IMR-90 (cell line): ENCODE data around the gene LEP. TPM values are rescaled to one million over a fixed set of nuclear protein-coding genes. Genes with fewer than 3 reads are reported as not detected.

Experiments used
- ATAC-seq: fragments of 200-7000 bp; cut with Tn5 transposase; 2 replicates; pipeline ENCODE4 v1.9.1; 2020; ENCODE audit warnings: low read depth, mild to moderate bottlenecking, moderate library complexity
- BruUV-seq: library from RNA; stranded (reverse); fragments of 400-500 nt; replicated peaks from 2 replicates; lab custom pipeline; 2021; lab: Mats Ljungman, UMichigan
- CTCF ChIA-PET: fragments of 300-600 bp; formaldehyde crosslinking; extraction: SDS; loops from one replicate; lab custom pipeline; 2021; ENCODE audit warnings: antibody characterized with exemption; lab: Yijun Ruan, JAX
- POLR2A ChIA-PET: fragments of 300-600 bp; sonication (Branson Sonifier 250); formaldehyde crosslinking; loops from one replicate; lab custom pipeline; 2022; ENCODE audit warnings: antibody characterized with exemption; ENCODE audit not compliant: unreplicated experiment; lab: Charles Lee
- DNase-seq: peaks from one replicate; pipeline ENCODE4 v3.0.0; 2013
- H2AFZ ChIP-seq: replicated peaks from 2 replicates; pipeline ENCODE3; 2013; ENCODE audit warnings: low read length, mild to moderate bottlenecking; ENCODE audit not compliant: poor library complexity
- H2AK5ac ChIP-seq: 2 replicates; pipeline ENCODE4 v1.6.1; 2013; ENCODE audit warnings: low read depth, low read length, inconsistent platforms
- H2AK9ac ChIP-seq: replicated peaks from 2 replicates; pipeline ENCODE3; 2013; ENCODE audit warnings: mild to moderate bottlenecking, low read depth, low read length, moderate library complexity; ENCODE audit not compliant: poor library complexity
- H2BK120ac ChIP-seq: 2 replicates; pipeline ENCODE4 v1.6.1; 2013; ENCODE audit warnings: low read depth, low read length, inconsistent platforms
- H2BK15ac ChIP-seq: 3 replicates; pipeline ENCODE4 v1.6.1; 2013; ENCODE audit warnings: low read depth, low read length, inconsistent platforms
- H2BK20ac ChIP-seq: 2 replicates; pipeline ENCODE4 v1.6.1; 2013; ENCODE audit warnings: low read depth, mild to moderate bottlenecking, inconsistent platforms, low read length, moderate library complexity
- H2BK5ac ChIP-seq: 2 replicates; pipeline ENCODE4 v1.6.1; 2013; ENCODE audit warnings: mild to moderate bottlenecking, low read depth, low read length, inconsistent platforms; ENCODE audit not compliant: poor library complexity, severe bottlenecking
- H3K14ac ChIP-seq: replicated peaks from 2 replicates; pipeline ENCODE4 v1.6.1; 2013; ENCODE audit warnings: low read depth, low read length, inconsistent platforms
- H3K18ac ChIP-seq: 2 replicates; pipeline ENCODE4 v1.6.1; 2013; ENCODE audit warnings: low read depth, low read length, control low read depth
- H3K23ac ChIP-seq: 2 replicates; pipeline ENCODE4 v1.6.1; 2013; ENCODE audit warnings: low read depth, low read length, inconsistent platforms
- H3K27ac ChIP-seq: 2 replicates; pipeline ENCODE4 v1.5.1; 2013; ENCODE audit warnings: mild to moderate bottlenecking, control low read depth, low read length; ENCODE audit not compliant: insufficient read depth
- H3K27me3 ChIP-seq: 2 replicates; pipeline ENCODE4 v1.6.1; 2013; ENCODE audit warnings: low read length; ENCODE audit not compliant: control insufficient read depth, insufficient read depth
- H3K36me3 ChIP-seq: 2 replicates; pipeline ENCODE4 v1.6.1; 2013; ENCODE audit warnings: low read length, mixed read lengths; ENCODE audit not compliant: control insufficient read depth, insufficient read depth
- H3K4ac ChIP-seq: 2 replicates; pipeline ENCODE4 v1.6.1; 2013; ENCODE audit warnings: low read depth, low read length, inconsistent platforms
- H3K4me1 ChIP-seq: 2 replicates; pipeline ENCODE4 v1.6.1; 2013; ENCODE audit warnings: low read length, mixed read lengths; ENCODE audit not compliant: control insufficient read depth, insufficient read depth
- H3K4me2 ChIP-seq: 2 replicates; pipeline ENCODE4 v1.6.1; 2013; ENCODE audit warnings: low read depth, mild to moderate bottlenecking, control low read depth, low read length, moderate library complexity
- H3K4me3 ChIP-seq: 2 replicates; pipeline ENCODE4 v1.5.1; 2013; ENCODE audit warnings: low read depth, mild to moderate bottlenecking, control low read depth, low read length, moderate library complexity; ENCODE audit not compliant: insufficient read depth
- H3K56ac ChIP-seq: 2 replicates; pipeline ENCODE4 v1.6.1; 2013; ENCODE audit warnings: low read length, inconsistent platforms; ENCODE audit not compliant: insufficient read depth; ENCODE audit errors: extremely low read depth
- H3K79me1 ChIP-seq, 2 experiments: 2 replicates each; pipeline ENCODE4 v1.6.1; 2013; ENCODE audit warnings: low read length in 2 of 2, inconsistent platforms in 1 of 2, low read depth in 1 of 2
- H3K9ac ChIP-seq: 2 replicates; pipeline ENCODE4 v1.6.1; 2013; ENCODE audit warnings: low read depth, low read length, control low read depth
- H3K9me1 ChIP-seq: 2 replicates; pipeline ENCODE4 v1.6.1; 2013; ENCODE audit warnings: low read length, inconsistent platforms; ENCODE audit not compliant: insufficient read depth
- H3K9me3 ChIP-seq: 2 replicates; pipeline ENCODE4 v1.6.1; 2013; ENCODE audit warnings: low read length; ENCODE audit not compliant: control insufficient read depth, insufficient read depth
- H4K20me1 ChIP-seq: 2 replicates; pipeline ENCODE4 v1.6.1; 2013; ENCODE audit warnings: low read length, inconsistent platforms; ENCODE audit not compliant: insufficient read depth
- H4K5ac ChIP-seq: 2 replicates; pipeline ENCODE4 v1.6.1; 2013; ENCODE audit warnings: mild to moderate bottlenecking, low read depth, low read length, control low read depth
- H4K8ac ChIP-seq, 2 experiments: 2 replicates each; pipeline ENCODE4 v1.6.1; 2013; ENCODE audit warnings: low read depth in 2 of 2, low read length in 2 of 2, control low read depth in 1 of 2, inconsistent platforms in 1 of 2
- H4K91ac ChIP-seq: 2 replicates; pipeline ENCODE4 v1.6.1; 2013; ENCODE audit warnings: low read depth, low read length, inconsistent platforms; ENCODE audit not compliant: insufficient read depth
- BHLHE40 ChIP-seq: fragments of 150-350 bp; IDR thresholded peaks from 2 replicates; pipeline ENCODE4 v1.6.1; 2016; ENCODE audit warnings: mild to moderate bottlenecking, low read depth, low read length
- CEBPB ChIP-seq: IDR thresholded peaks from 2 replicates; pipeline ENCODE4 v1.6.1; 2012; ENCODE audit warnings: low read depth, low read length, improper control_type of control experiment
- CHD1 ChIP-seq: IDR thresholded peaks from 2 replicates; pipeline ENCODE4 v1.6.1; 2012; ENCODE audit warnings: low read depth, low read length, improper control_type of control experiment
- FOS ChIP-seq: fragments of 150-350 bp; IDR thresholded peaks from 2 replicates; pipeline ENCODE4 v1.6.1; 2016; ENCODE audit warnings: low read depth, low read length
- MAFK ChIP-seq: IDR thresholded peaks from 2 replicates; pipeline ENCODE4 v1.6.1; 2012; ENCODE audit warnings: low read depth, low read length, improper control_type of control experiment
- MAZ ChIP-seq: IDR thresholded peaks from 2 replicates; pipeline ENCODE4 v1.6.1; 2012; ENCODE audit warnings: low read depth, mild to moderate bottlenecking, low read length, improper control_type of control experiment, moderate library complexity, borderline replicate concordance
- MXI1 ChIP-seq: IDR thresholded peaks from 2 replicates; pipeline ENCODE4 v1.6.1; 2012; ENCODE audit warnings: low read depth, mild to moderate bottlenecking, low read length, moderate library complexity, borderline replicate concordance
- NFE2L2 ChIP-seq: fragments of 150-350 bp; IDR thresholded peaks from 2 replicates; pipeline ENCODE4 v1.6.1; 2016; ENCODE audit warnings: low read depth, mild to moderate bottlenecking, low read length
- POLR2A ChIP-seq: IDR thresholded peaks from 2 replicates; pipeline ENCODE4 v1.6.1; 2012; ENCODE audit warnings: mild to moderate bottlenecking, low read depth, low read length
- RAD21 ChIP-seq: IDR thresholded peaks from 2 replicates; pipeline ENCODE4 v1.6.1; 2012; ENCODE audit warnings: low read length, improper control_type of control experiment
- RCOR1 ChIP-seq: IDR thresholded peaks from 2 replicates; pipeline ENCODE4 v1.6.1; 2012; ENCODE audit warnings: mild to moderate bottlenecking, low read length, improper control_type of control experiment; ENCODE audit not compliant: insufficient replicate concordance
- RFX5 ChIP-seq: IDR thresholded peaks from 2 replicates; pipeline ENCODE4 v1.8.0; 2012; ENCODE audit warnings: low read depth, mild to moderate bottlenecking, low read length, moderate library complexity
- SMC3 ChIP-seq: fragments of 150-350 bp; IDR thresholded peaks from 2 replicates; pipeline ENCODE4 v1.6.1; 2016; ENCODE audit warnings: low read depth, mild to moderate bottlenecking, antibody characterized with exemption, low read length, moderate library complexity
- WGBS, 2 experiments: methylation state at CpG; one replicate each; pipeline versions ENCODE4 v1.1.5 to v1.1.7; 2013; ENCODE audit warnings: missing lambda C conversion rate in 2 of 2; ENCODE audit not compliant: insufficient read length in 1 of 2; ENCODE audit errors: extremely low coverage in 2 of 2; 5-methylcytosine and 5-hydroxymethylcytosine counted together
- dilution Hi-C: fragments of 300-500 bp; cut with HindIII; formaldehyde crosslinking; loops from one replicate; pipeline ENCODE4 v1.14.3; 2018; ENCODE audit warnings: low sequenced_read_pairs; ENCODE audit not compliant: unreplicated experiment
- in situ Hi-C: fragments of 300-500 bp; cut with MboI; formaldehyde crosslinking; loops from 3 replicates; pipeline ENCODE4 v1.14.3; 2019; ENCODE audit warnings: low sequenced_read_pairs, inconsistent platforms, mixed read lengths
- intact Hi-C: fragments of 100-400 bp; cut with micrococcal nuclease; formaldehyde crosslinking; loops from 2 replicates; pipeline ENCODE4 v1.10.0; 2022
- polyA plus RNA-seq, 3 experiments: library from polyadenylated mRNA; depleted of rRNA; stranded (reverse); fragments of >200 nt; gene quantifications; 2 replicates each; pipeline ENCODE4 v1.2.3, GENCODE V29; 2012; ENCODE audit warnings: low replicate concordance in 1 of 3
- total RNA-seq: library from RNA; depleted of rRNA; stranded (reverse); fragments of >200 nt; gene quantifications from 2 replicates; pipeline ENCODE4 v1.2.3, GENCODE V29; 2012
- TF ChIP-seq, protein P1 (sequence below): fragments of 150-350 bp; IDR thresholded peaks from 2 replicates; pipeline ENCODE4 v1.6.1; 2017; ENCODE audit warnings: mild to moderate bottlenecking, antibody characterized with exemption, low read length, low read depth
- TF ChIP-seq, protein P2 (sequence below): conservative IDR thresholded peaks from 2 replicates; pipeline ENCODE4 v1.5.1; 2012; ENCODE audit warnings: mild to moderate bottlenecking, low read depth, low read length, improper control_type of control experiment
- TF ChIP-seq, protein P3 (sequence below): fragments of 150-350 bp; IDR thresholded peaks from 2 replicates; pipeline ENCODE4 v1.6.1; 2016; ENCODE audit warnings: low read depth, mild to moderate bottlenecking, low read length, moderate library complexity, borderline replicate concordance

Gene LEP
- total and polyA plus RNA-seq, 2 of the 4 experiments (the other 2 are of a cell fraction), result not detected

DNA sequence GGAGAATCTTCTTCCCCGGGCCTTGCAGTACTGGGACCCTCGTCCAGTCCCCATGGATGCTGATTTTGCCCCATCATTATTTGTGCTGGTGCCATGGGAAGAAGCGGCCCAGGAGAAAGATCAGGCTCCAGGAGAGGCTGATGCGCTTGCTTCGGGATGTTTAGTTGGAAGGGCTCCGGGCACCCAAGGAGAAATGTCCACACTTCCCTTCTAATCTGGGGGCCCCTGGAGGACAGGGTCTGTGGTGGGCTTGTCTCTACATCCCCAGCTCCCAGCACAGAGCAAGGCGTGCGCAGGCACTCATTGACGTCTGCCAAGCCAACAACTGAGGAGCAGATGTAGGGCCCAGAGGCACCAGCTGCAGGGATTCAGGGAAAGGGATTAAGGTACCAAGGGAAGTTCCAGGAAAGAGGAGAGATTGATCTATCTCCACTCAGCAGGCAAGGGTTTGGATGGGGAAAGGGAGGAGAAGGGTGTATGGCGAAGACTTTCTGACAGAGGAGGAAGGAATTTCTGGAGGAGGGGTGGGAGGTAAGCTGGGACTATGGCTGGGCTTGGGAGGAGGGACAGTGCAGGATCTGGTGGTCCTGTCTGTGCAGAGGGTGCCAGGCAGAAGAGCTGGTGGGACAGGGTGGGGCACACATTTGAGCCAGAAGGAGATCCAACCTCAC, 38.7 kb upstream of the LEP start:
- Histone ChIP-seq H4K20me1 (no peaks in the 10 kb centered on the region), H3K79me1 (no peaks in the 10 kb centered on the region), H2BK5ac (no peak overlapping the region), H3K9ac (no peak overlapping the region), H4K8ac (no peak overlapping the region), H3K27ac (no peak overlapping the region), H3K36me3 (no peaks in the 10 kb centered on the region), H3K27me3 (peaks cover 80% of the 10 kb centered on the region), H4K91ac (no peak overlapping the region), H4K5ac (no peak overlapping the region), H2AK9ac (peak overlapping the region; percentile 16), H3K4ac (no peak overlapping the region), H2AFZ (no peak overlapping the region), H3K4me3 (no peak overlapping the region), H2BK120ac (no peak overlapping the region), H3K4me1 (no peaks in the 10 kb centered on the region), H2BK15ac (no peak overlapping the region), H3K23ac (no peak overlapping the region), H2AK5ac (no peak overlapping the region), H2BK20ac (no peak overlapping the region), H3K14ac (no peak overlapping the region), H3K9me3 (no peaks in the 10 kb centered on the region; the same call in 1 of the 2 replicates), H3K9me1 (no peaks in the 10 kb centered on the region), H3K18ac (no peak overlapping the region), H3K4me2 (no peak overlapping the region), H3K56ac (no peak overlapping the region)
- no peak for TF ChIP-seq MAZ
- TF ChIP-seq, protein P1, sequence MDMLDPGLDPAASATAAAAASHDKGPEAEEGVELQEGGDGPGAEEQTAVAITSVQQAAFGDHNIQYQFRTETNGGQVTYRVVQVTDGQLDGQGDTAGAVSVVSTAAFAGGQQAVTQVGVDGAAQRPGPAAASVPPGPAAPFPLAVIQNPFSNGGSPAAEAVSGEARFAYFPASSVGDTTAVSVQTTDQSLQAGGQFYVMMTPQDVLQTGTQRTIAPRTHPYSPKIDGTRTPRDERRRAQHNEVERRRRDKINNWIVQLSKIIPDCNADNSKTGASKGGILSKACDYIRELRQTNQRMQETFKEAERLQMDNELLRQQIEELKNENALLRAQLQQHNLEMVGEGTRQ, result no peak
- TF ChIP-seq CHD1, result no peak
- TF ChIP-seq FOS, result no peak
- TF ChIP-seq, protein P2, sequence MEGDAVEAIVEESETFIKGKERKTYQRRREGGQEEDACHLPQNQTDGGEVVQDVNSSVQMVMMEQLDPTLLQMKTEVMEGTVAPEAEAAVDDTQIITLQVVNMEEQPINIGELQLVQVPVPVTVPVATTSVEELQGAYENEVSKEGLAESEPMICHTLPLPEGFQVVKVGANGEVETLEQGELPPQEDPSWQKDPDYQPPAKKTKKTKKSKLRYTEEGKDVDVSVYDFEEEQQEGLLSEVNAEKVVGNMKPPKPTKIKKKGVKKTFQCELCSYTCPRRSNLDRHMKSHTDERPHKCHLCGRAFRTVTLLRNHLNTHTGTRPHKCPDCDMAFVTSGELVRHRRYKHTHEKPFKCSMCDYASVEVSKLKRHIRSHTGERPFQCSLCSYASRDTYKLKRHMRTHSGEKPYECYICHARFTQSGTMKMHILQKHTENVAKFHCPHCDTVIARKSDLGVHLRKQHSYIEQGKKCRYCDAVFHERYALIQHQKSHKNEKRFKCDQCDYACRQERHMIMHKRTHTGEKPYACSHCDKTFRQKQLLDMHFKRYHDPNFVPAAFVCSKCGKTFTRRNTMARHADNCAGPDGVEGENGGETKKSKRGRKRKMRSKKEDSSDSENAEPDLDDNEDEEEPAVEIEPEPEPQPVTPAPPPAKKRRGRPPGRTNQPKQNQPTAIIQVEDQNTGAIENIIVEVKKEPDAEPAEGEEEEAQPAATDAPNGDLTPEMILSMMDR, result no peak
- TF ChIP-seq MAFK, result no peak
- no peak for TF ChIP-seq CEBPB
- no peak for TF ChIP-seq RFX5
- no peak for TF ChIP-seq NFE2L2
- TF ChIP-seq BHLHE40, result no peak
- no peak for TF ChIP-seq SMC3
- no peak for TF ChIP-seq RAD21
- TF ChIP-seq, protein P3, sequence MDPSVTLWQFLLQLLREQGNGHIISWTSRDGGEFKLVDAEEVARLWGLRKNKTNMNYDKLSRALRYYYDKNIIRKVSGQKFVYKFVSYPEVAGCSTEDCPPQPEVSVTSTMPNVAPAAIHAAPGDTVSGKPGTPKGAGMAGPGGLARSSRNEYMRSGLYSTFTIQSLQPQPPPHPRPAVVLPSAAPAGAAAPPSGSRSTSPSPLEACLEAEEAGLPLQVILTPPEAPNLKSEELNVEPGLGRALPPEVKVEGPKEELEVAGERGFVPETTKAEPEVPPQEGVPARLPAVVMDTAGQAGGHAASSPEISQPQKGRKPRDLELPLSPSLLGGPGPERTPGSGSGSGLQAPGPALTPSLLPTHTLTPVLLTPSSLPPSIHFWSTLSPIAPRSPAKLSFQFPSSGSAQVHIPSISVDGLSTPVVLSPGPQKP, result no peak
- TF ChIP-seq MXI1, result no peak
- no peak for TF ChIP-seq RCOR1
- TF ChIP-seq POLR2A, result no peak
- dilution Hi-C loops, result no loop called here
- DNase-seq (no peak), ATAC-seq (no peak)
- POLR2A ChIA-PET, result no interaction called here
- CTCF ChIA-PET, result no interaction called here
- 83% methylated on average over 1 of the region's 10 CpGs; no CpG with 5 or more reads in 1 of the 2 experiments for WGBS, 2 experiments
- no TSS peak for BruUV-seq
- intact Hi-C loops, result loop anchor here (10.0 kb wide), 1 partner anchor 278 kb away; no protein-coding TSS in a partner anchor
- in situ Hi-C loops, result no loop called here
